HUDEP-2 (cell line): ENCODE data around the gene PRKCE.

Experiments
- DNase-seq, 76 experiments: peaks; one replicate each; lab custom pipeline; 2025; ENCODE audit not compliant: unreplicated experiment in 76 of 76; lab: John Stamatoyannopoulos, UW

Gene PRKCE

DNA sequence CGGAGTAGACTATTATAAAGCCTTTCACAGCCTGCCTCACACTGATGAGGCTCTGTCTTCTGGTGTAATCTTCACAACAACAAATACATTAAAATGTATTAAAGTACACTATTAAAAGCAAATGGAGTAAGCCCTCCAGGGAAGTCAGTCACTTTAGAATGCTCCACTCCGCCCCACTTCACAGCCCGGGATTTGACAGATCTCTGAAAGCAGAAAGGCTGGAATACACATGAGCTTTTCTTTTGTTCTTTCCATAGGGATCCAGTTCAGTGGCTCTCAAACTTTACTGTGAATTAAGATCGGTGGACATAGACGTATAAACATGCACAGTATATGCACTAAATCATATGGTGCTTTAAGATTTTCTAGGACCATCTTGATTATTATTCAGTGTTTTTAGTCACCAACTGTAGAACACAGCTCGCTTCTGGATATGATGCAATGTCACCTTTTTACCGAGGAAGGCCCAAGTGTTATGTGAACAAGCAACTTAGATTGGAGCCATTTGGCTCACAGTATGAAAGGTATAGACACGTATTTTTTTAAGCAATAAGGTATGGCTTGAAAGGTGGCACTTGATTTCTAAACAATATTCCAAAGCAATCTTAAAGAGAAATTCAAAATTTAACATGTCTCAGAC, 151.1 kb downstream of the PRKCE start:
- no peak for DNase-seq

- no peak for DNase-seq
Measured at GRCh38 chr2:45804987-45805755, 153.7 kb downstream of the PRKCE start.

DNA sequence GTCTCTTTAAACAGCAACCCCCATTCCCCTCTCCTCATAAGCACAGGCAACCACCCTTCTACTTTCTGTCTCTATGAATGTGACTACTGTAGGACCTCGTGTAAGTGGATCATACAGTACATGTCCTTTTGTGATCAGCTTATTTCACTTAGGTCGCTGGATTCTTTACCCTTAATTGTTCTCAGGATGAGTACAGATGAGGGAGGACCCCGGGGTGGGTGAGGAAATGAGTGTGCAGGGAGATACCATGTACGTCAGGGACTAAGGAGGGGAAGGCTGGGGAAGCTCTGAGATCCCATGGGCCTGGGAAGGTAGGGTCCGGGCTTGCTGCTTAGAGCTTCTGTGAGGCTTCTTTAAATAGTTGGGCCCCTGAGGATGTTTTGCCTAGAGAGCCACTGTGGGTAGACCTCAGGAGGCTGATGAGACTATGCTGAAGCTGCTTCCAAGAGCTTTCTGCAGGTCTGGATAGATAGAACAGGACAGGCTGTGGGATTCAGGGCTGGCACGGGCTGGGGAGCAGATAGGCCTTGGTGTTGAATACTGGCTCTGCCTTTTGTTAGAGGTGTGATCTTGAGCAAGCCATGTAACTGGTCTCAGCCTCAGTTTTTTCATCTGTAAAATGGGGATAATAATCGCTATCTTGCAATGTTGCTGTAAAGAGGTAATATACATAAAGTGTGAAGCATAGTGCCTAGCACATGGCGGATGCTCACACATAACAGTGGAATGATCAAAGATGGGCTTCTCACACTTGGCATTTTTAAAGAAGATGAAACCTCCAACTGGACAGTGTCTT, 155.3 kb downstream of the PRKCE start:
- no peak for DNase-seq

GRCh38 chr2:45808294-45808800, 156.9 kb downstream of the PRKCE start:
- DNase-seq: no peak

- no peak for DNase-seq
Measured at GRCh38 chr2:45809205-45809604, 157.7 kb downstream of the PRKCE start.

GRCh38 chr2:45812011-45812500, 160.6 kb downstream of the PRKCE start:
- DNase-seq: no peak

GRCh38 chr2:45813003-45813941, 161.8 kb downstream of the PRKCE start:
- no peak for DNase-seq

DNA sequence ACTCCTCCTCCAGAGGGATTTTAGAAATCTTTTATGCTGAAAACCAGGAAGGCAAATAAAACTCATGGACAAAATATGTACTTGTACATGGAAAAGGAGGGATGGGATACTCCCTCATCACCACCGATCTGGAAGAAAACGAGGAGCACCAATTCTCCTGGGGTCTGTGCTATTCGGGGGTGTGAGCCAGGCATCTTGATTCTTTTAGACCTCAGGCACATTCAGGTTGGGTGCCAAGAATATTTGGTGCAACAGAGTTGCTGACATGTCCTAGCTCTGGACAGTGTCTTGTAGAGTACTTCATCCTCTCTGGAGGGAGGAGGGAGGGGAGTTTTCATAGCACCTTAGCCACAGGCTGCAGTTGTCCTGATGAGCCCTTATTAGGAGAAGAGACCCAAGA, 163.0 kb downstream of the PRKCE start:
- DNase-seq: no peak

DNA sequence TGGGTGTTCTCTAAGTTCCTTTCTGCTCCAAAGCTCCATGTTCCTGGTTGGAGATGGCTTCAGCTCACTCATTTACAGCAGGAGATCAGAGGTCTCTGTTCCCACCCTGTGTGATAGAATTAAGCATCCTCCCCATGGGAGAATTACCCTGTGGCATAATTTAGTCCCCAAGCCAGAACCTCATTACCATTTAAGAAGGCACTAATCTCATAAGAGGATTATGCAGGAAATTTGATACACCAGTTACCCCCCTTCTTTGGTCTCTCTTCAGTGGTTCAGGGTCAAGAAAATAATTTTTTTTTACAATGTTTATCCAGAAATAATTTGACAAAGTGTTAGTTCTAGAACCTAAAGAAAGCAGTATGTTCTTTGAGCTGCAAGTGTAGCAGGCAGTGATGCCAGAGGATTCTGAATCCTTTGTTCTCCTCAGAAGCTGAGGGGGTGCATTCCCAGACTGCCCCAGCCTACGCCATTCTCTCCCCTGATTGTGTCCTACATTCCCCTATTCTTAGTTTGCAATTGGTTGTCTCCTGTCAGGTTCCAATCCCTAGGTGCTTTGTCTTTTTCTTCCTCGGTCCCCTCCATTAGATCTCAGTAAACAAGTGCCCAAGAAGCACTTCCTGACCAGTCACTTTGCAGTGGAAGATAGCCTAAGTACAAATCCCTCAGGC, 163.6 kb downstream of the PRKCE start:
- no peak for DNase-seq

- no peak for DNase-seq
Measured at GRCh38 chr2:45816272-45816671, 164.8 kb downstream of the PRKCE start.

GRCh38 chr2:45818591-45818990, 167.1 kb downstream of the PRKCE start:
- DNase-seq: no peak

- no peak for DNase-seq
Measured at GRCh38 chr2:45820048-45820447, 168.6 kb downstream of the PRKCE start.

DNA sequence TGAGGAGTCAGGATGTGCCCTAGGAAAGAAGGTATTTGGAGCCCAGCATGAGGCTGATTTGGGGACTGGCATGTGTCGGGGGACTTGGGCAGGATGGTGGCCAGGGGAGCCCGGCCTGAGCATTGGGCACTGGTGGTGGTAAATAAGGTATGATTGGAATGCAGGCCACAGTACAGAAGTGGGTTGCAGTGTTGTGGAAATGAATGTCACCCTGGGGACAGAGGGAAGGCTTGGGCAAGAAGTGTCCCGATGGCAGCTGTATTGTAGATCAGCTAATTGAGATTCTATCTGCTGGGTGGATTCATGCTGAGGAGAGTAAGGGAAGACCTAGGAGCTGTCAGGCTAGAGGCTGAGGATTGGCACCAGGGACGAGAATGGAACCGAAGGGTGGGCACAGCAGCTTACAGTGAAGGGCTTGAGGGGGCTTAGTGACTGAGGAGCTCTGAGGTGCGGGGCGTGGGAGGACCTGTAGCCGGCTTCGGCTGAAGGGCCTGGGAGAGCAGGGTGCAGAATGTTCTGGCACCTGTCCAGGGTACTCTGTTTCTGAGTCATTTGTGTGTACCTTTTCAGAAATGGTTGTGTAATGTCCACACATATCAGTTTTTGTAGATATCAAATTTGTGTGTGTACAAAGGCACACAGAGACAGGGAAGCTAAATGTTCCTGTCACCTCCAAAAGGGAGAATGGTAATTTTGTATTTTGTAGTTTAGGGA, 170.2 kb downstream of the PRKCE start:
- DNase-seq: no peak

DNA sequence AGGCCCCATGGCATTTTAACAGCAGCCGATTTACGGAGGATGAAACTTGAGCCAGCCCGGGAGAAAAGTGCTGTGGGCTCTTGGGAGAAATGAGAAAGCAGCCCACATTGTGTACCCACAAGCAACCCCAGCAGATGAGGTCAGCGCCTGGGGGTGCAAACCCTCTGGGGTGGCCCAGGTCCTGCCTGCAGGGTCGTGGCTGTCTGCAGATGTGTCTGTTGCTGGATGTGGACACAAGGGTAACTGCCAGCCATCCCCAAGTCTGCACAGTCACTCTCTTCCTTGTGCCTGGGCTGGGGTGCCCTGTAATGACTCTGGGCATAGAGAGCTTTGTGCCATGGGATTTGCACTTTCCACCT, 170.8 kb downstream of the PRKCE start:
- DNase-seq: no peak

DNA sequence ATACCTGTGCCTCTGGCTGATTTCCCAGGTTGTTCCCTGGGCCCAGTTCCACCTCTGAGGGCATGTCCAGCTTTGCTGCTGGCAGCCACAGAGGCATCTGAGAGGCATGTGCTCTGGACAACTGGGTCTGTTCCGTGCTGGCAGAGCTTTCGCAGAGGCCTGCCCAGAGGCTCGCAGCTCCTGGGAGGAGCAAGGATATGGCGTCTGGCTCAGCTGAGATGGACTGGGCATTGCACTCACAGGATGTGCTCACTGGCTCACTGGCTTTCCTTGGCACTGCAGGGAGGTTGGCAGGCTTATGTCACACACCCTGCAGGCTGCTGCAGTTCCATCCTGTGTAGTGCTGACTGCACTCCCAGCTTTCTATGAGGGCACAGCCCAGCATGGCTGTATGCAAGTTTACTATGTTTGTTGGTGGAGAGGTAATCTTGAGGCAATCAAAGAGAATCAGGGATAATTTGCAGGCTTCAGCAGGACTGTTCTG, 172.3 kb downstream of the PRKCE start:
- DNase-seq: no peak

DNA sequence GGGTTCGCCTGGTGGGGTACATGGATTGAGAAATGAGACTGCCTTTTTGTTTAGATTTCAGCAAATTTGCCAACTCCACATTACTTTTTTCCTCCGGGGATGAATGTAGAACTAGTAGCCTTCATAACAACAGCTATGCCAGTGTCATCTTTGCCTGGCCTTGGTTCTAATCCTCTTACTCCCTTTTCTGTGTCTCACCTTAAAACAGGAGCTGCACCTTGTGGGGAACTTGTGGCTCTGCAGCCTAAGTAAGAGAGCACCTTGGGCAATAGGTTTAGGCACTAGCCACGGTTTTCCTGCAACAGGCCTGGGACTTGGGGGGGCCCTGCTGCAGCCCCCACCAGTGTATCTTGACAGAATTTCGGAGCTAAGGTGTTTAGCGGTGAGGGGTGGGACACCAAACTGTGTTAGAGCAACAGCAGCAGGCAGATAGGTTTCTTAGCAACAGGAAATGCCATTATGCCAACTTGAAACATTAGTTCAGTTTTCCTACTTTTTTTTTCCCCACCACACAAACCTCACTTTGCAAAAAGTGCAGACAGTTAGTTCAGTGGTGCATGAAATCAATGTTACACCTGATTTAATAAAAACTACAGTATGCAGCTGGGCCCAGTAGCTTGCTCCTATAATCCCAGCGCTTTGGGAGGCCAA, 173.7 kb downstream of the PRKCE start:
- DNase-seq: no peak

GRCh38 chr2:45826460-45826859, 175.0 kb downstream of the PRKCE start:
- DNase-seq: no peak

DNA sequence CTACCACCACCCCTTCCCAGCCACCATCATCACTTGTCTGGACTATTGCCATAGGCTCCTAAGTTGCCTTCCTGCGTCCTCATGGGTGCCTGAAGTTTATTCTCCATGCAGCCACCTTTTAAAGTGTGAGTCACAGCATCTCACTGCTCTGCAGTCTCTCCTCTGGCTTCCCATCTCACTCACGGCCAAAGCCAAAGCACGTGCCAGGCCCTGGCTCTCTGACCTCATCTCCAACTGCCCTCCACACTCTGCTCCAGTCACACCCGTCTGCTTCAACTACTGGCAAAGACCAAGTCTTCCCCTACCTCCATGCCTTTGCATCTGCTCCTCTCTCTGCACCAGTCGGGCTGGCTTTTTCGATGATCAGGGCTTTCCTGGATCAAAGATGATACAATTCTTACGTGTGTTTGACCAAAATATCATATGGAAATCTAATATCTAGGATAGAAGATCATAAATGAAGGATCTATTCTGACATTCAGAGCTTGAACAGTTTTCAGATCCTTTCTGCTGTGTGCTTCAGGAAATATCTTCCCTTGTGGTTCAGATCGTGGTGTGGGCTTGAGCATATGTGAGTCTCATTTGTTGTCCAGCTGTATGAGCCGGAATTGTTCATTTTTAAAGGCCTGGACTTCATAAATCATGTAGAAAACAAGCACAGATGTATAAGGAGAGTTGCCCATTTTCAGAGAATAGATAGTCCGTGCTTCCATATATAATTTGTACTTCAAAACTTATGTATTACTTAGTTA, 175.6 kb downstream of the PRKCE start:
- DNase-seq: no peak
